ENCODE data around the gene WDCP.

DNA sequence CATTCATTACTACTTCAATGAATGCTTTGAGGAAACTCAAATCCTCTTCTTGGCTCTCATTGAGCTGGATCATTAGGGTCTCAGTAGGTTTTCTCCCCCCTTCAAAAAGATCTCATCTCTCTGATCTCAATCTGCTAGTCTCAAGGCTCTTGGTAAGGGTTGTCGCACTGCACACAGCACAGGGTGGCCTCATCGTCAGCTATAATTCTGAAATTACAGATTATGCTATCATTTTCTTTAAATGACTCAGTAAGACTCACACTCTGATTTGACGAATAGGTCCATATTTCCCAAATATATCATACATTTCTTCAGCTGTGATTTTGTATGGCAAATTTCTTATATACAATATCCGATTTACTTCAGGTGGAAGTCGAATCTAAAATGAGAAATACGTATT is 26.6 kb upstream of the WDCP start:
- TF ChIP-seq CTCF (IDR thresholded peaks at IDR 0.05; ENCODE audit: borderline replicate concordance, extremely low read depth, low read length, poor library complexity, severe bottlenecking) (no peak), EZH2 (IDR thresholded peaks at IDR 0.05; ENCODE audit: borderline replicate concordance, low read depth, low read length, severe bottlenecking) (no peak)
